NCI-H1105 treated with DMSO at 0.1 percent for 48 hours (cell line): Measurements from ENCODE around the gene SLX9.
"Not testable (repeated sequence)": the region's sequence is repeated elsewhere in the genome, so short reads cannot be mapped to it uniquely, and the experiment has no call there.

Source experiments
- DNase-seq: peaks from one replicate; lab custom pipeline; 2025; lab: John Stamatoyannopoulos, UW

The SLX9 gene

GRCh38 chr21:44902268-44903049, 37.4 kb upstream of the SLX9 start:
- no peak for DNase-seq

- DNase-seq = no peak
Measured at GRCh38 chr21:44903050-44903685, 36.7 kb upstream of the SLX9 start.

- no peak for DNase-seq
Measured at GRCh38 chr21:44903689-44904088, 36.1 kb upstream of the SLX9 start.

- no peak for DNase-seq
Measured at GRCh38 chr21:44904141-44904923, 35.5 kb upstream of the SLX9 start.

- DNase-seq = no peak
Measured at GRCh38 chr21:44905016-44905727, 34.7 kb upstream of the SLX9 start.

GRCh38 chr21:44905728-44906090, 34.1 kb upstream of the SLX9 start:
- DNase-seq = no peak

- no peak for DNase-seq
Measured at GRCh38 chr21:44907225-44907965, 32.4 kb upstream of the SLX9 start.

GRCh38 chr21:44907966-44908895, 31.6 kb upstream of the SLX9 start:
- no peak for DNase-seq

- no peak for DNase-seq
Measured at GRCh38 chr21:44908908-44909307, 30.9 kb upstream of the SLX9 start.

GRCh38 chr21:44909719-44910118, 30.1 kb upstream of the SLX9 start:
- no peak for DNase-seq

GRCh38 chr21:44910229-44911067, 29.4 kb upstream of the SLX9 start:
- DNase-seq = no peak

- no peak for DNase-seq
Measured at GRCh38 chr21:44911068-44911383, 28.8 kb upstream of the SLX9 start.

GRCh38 chr21:44911384-44912157, 28.3 kb upstream of the SLX9 start:
- peak; percentile 87 for DNase-seq

GRCh38 chr21:44912158-44912473, 27.7 kb upstream of the SLX9 start:
- no peak for DNase-seq

- DNase-seq = not testable (repeated sequence)
Measured at GRCh38 chr21:44912506-44913412, 27.1 kb upstream of the SLX9 start.

GRCh38 chr21:44913425-44914175, 26.2 kb upstream of the SLX9 start:
- DNase-seq = no peak

GRCh38 chr21:44914176-44914874, 25.5 kb upstream of the SLX9 start:
- DNase-seq = no peak
